Measurements from ENCODE around the gene CCL28.

CCL28 gene

GRCh38 chr5:43370352-43370751, 41.8 kb downstream of the CCL28 start:
- no peak for TF ChIP-seq FOXP2 (optimal IDR thresholded peaks at IDR 0.05; ENCODE audit: borderline replicate concordance, extremely low read depth, extremely low read length, insufficient read depth)

- TF ChIP-seq REST (IDR thresholded peaks at IDR 0.05; ENCODE audit: insufficient read depth in 1 of 2, low read depth in 2 of 2, low read length in 2 of 2) (no peak), TAF1 (IDR thresholded peaks at IDR 0.05; ENCODE audit: borderline replicate concordance, insufficient read depth, low read length) (no peak), FOXP2 (optimal IDR thresholded peaks at IDR 0.05; ENCODE audit: borderline replicate concordance, extremely low read depth, extremely low read length, insufficient read depth) (no peak), SIN3A (IDR thresholded peaks at IDR 0.05; ENCODE audit: borderline replicate concordance, insufficient read depth, low read length) (no peak), POLR2AphosphoS5 (IDR thresholded peaks at IDR 0.05; ENCODE audit: low read depth, low read length) (no peak)
These were observed 42.5 kb downstream of the CCL28 start for GRCh38 chr5:43369651-43370050.

GRCh38 chr5:43367909-43368669, 44.1 kb downstream of the CCL28 start:
- TF ChIP-seq FOXP2 (optimal IDR thresholded peaks at IDR 0.05; ENCODE audit: borderline replicate concordance, extremely low read depth, extremely low read length, insufficient read depth): no peak
- no peak for TF ChIP-seq REST (IDR thresholded peaks at IDR 0.05; ENCODE audit: insufficient read depth in 1 of 2, low read depth in 2 of 2, low read length in 2 of 2)
- TF ChIP-seq TAF1 (IDR thresholded peaks at IDR 0.05; ENCODE audit: borderline replicate concordance, insufficient read depth, low read length): no peak
- TF ChIP-seq SIN3A (IDR thresholded peaks at IDR 0.05; ENCODE audit: borderline replicate concordance, insufficient read depth, low read length): no peak
- no peak for TF ChIP-seq POLR2AphosphoS5 (IDR thresholded peaks at IDR 0.05; ENCODE audit: low read depth, low read length)

- TF ChIP-seq FOXP2 (optimal IDR thresholded peaks at IDR 0.05; ENCODE audit: borderline replicate concordance, extremely low read depth, extremely low read length, insufficient read depth) (no peak), POLR2AphosphoS5 (IDR thresholded peaks at IDR 0.05; ENCODE audit: low read depth, low read length) (no peak), REST (IDR thresholded peaks at IDR 0.05; ENCODE audit: insufficient read depth in 1 of 2, low read depth in 2 of 2, low read length in 2 of 2) (no peak), SIN3A (IDR thresholded peaks at IDR 0.05; ENCODE audit: borderline replicate concordance, insufficient read depth, low read length) (no peak), TAF1 (IDR thresholded peaks at IDR 0.05; ENCODE audit: borderline replicate concordance, insufficient read depth, low read length) (no peak)
These were observed 44.7 kb downstream of the CCL28 start for GRCh38 chr5:43367453-43367852.

- no peak for TF ChIP-seq FOXP2 (optimal IDR thresholded peaks at IDR 0.05; ENCODE audit: borderline replicate concordance, extremely low read depth, extremely low read length, insufficient read depth)
- no peak for TF ChIP-seq REST (IDR thresholded peaks at IDR 0.05; ENCODE audit: insufficient read depth in 1 of 2, low read depth in 2 of 2, low read length in 2 of 2)
- no peak for TF ChIP-seq SIN3A (IDR thresholded peaks at IDR 0.05; ENCODE audit: borderline replicate concordance, insufficient read depth, low read length)
- TF ChIP-seq POLR2AphosphoS5 (IDR thresholded peaks at IDR 0.05; ENCODE audit: low read depth, low read length): no peak
- no peak for TF ChIP-seq TAF1 (IDR thresholded peaks at IDR 0.05; ENCODE audit: borderline replicate concordance, insufficient read depth, low read length)
These were observed 48.6 kb downstream of the CCL28 start for GRCh38 chr5:43363445-43364152.
